Activated CD4-positive, alpha-beta T cell treated with anti-CD3 and anti-CD28 coated beads, Interleukin-2, amount 10 ng/mL, durations not matched to agents 24 days and 14 days (primary cell): Measurements from ENCODE around the gene SP8. TPM values are rescaled to one million over a fixed set of nuclear protein-coding genes. Genes with fewer than 3 reads are reported as not detected.

Experiments
- DNase-seq: peaks from one replicate; pipeline ENCODE4 v3.0.0; 2022
- H3K27ac Mint-ChIP-seq: one replicate; pipeline ENCODE4 v1.8.0; 2022; ENCODE audit warnings: mild to moderate bottlenecking, mixed read lengths
- H3K27me3 Mint-ChIP-seq: one replicate; pipeline ENCODE4 v1.8.0; 2022; ENCODE audit warnings: mixed read lengths
- H3K36me3 Mint-ChIP-seq: one replicate; pipeline ENCODE4 v1.8.0; 2022; ENCODE audit warnings: low read depth, mild to moderate bottlenecking, mixed read lengths
- H3K4me1 Mint-ChIP-seq: one replicate; pipeline ENCODE4 v1.8.0; 2021; ENCODE audit warnings: mixed read lengths
- H3K4me3 Mint-ChIP-seq: one replicate; pipeline ENCODE4 v1.8.0; 2022; ENCODE audit warnings: mild to moderate bottlenecking, moderate library complexity, mixed read lengths
- H3K9me3 Mint-ChIP-seq: one replicate; pipeline ENCODE4 v1.8.0; 2021; ENCODE audit warnings: mixed read lengths
- intact Hi-C: fragments of 100-400 bp; cut with micrococcal nuclease; formaldehyde crosslinking; loops from one replicate; pipeline ENCODE4 v1.15.1; 2023
- total RNA-seq: library from RNA; stranded (reverse); gene quantifications from 2 replicates; pipeline ENCODE4 v1.2.3, GENCODE V29; 2022

The SP8 gene
- total RNA-seq, 1 donor from 2014 or later, result not detected

DNA sequence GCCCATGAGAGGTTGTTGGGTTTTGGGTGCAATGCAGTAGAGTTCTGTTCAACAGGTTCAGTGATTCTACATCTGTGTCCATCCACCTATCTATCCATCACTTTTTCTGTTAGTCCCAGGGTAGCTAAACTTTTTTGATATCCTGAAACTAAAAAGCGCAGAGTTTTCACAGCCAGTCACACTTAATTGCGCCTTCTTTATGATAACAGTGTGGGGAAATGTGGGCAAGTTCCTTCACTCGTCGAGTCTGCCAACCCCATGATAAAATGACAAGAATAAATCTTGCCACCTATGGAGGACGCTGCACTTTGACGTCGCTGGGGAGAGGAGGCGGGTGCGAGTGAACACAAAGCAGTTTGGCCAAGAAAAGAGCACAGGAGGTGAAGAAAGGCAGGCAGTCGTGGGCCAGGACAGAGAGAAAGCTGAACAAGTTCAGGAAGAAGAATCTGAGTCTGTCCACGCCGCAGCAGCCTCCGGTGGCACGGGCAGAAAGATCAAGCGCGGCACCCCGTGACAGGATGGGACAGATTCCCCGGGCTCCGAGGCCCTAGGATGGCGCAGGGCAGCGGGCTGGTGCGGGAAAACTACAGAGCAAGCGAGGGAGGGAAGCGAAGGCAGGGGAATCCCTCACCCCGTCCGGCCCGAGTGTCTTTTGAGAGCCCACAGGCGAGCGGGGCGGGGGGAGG, 9.2 kb downstream of the SP8 start:
- Mint-ChIP-seq H3K4me1 (peaks cover 4% of the 10 kb centered on the region), H3K27me3 (peaks cover 70% of the 10 kb centered on the region), H3K36me3 (no peaks in the 10 kb centered on the region), H3K4me3 (peak overlapping the region; percentile 34), H3K9me3 (no peaks in the 10 kb centered on the region), H3K27ac (peak overlapping the region; percentile 48)
- intact Hi-C loops, result loop anchor here (10.0 kb wide), 1 partner anchor 1227 kb away; no protein-coding TSS in a partner anchor
- no peak for DNase-seq

DNA sequence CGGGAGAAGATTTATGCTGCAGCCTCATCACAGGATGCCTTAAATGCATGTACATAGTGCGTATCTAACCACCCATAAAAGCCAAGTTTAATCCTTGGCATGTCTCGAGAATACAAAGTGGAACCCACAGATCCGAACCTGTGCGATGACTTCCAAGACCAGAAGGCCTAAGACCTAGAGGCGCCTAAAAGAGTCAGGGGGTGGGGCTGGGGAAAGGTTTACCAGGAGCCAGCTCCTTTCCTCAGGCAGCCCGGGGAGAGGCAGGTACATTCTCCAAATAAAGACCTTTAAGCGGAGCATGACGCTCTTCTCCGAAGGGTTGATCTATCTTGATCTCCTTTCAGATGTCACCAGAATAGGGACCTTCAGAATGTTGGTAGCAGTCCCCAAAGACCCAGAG, 9.7 kb downstream of the SP8 start:
- peak overlapping the region; percentile 13 for H3K4me3 Mint-ChIP-seq
- H3K27me3 Mint-ChIP-seq, result peaks cover 71% of the 10 kb centered on the region

DNA sequence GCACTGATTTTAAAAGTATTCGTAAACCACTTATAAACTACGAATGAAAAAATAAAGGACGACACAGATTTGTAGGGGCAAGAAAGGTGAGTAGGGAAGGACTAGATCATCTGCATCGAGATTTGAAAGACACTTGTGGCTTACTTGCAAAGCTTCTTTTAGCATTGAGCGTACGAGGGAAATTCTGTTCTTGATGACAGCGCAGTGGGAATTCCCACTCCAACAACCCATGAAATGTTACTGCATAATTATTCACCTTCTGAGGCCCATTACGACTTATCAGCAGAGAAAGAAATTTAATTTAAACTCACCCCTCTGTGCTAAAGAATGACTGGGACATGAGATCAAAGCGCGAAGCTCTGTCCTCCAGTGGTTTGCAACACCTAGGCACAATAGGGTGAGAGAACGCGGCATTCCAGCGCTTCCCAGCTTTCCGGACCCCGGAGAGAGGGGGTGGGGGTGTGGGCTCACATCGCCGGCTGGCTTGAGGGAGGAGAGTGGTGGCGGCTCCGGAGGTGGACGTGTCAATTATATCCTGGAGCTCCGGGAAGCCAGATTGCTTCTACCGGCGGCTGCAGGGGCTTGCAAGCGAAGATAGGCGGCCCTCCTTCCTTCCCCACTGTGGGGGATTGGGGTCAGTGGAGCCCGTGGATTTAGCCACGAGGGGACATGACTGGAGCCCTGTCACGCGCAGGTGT, 10.3 kb downstream of the SP8 start:
- H3K4me3 Mint-ChIP-seq, result no peak overlapping the region

More for the DNA sequence above, 9.7 kb downstream of the SP8 start:
- intact Hi-C loops, result loop anchor here (10.0 kb wide), 1 partner anchor 1228 kb away; no protein-coding TSS in a partner anchor
- H3K27ac Mint-ChIP-seq, result no peak overlapping the region
- DNase-seq, result no peak
- H3K4me1 Mint-ChIP-seq, result peaks cover 4% of the 10 kb centered on the region
- no peaks in the 10 kb centered on the region for H3K9me3 Mint-ChIP-seq
- no peaks in the 10 kb centered on the region for H3K36me3 Mint-ChIP-seq

DNA sequence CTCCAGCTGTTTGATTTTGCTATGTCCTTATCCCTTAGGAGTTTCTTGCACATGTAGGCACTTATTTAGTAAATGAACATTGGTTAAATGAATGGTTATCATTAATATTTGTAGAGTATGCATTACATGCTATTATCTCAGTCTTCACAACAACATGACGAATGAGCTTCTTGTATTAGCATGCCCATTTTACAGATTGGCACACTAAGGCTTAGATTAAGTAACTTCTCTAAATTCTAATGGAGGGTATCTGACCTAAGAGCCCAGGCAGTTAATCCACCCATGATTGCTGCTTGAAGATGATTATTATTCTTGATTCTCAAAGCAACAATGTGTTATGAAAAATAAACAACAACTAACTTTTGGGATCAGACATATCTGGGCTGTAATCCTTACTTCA, 32.7 kb downstream of the SP8 start:
- Mint-ChIP-seq H3K9me3 (no peaks in the 10 kb centered on the region), H3K27me3 (no peaks in the 10 kb centered on the region), H3K4me1 (no peaks in the 10 kb centered on the region), H3K36me3 (no peaks in the 10 kb centered on the region), H3K27ac (no peak overlapping the region), H3K4me3 (no peak overlapping the region)
- intact Hi-C loops, result no loop called here
- no peak for DNase-seq

More for the DNA sequence above, 10.3 kb downstream of the SP8 start:
- Mint-ChIP-seq H3K27me3 (peaks cover 66% of the 10 kb centered on the region), H3K4me1 (peaks cover 4% of the 10 kb centered on the region), H3K9me3 (no peaks in the 10 kb centered on the region), H3K36me3 (no peaks in the 10 kb centered on the region), H3K27ac (no peak overlapping the region)
- DNase-seq, result no peak
- intact Hi-C loops, result loop anchor here (10.0 kb wide), 1 partner anchor 1228 kb away; no protein-coding TSS in a partner anchor

DNA sequence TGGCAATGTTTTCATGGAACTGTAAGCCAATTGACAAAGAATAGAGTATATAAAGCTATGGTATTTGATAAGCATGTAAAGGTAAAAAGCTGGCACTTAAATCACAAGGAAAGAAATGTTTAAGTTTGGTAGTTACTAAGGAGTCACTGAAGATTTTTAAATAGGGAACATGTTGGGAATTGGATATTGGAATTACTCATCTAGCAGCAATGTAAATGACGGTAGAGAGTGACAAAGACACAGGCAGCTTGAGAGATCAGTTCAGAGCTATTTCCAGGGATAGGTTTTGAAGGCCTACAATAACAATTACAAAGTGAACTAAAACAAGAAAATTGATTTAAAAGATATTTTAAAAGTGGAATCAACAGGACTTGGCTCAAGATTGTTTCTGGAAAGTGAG, 36.8 kb downstream of the SP8 start:
- DNase-seq, result peak; percentile 9
- Mint-ChIP-seq H3K36me3 (no peaks in the 10 kb centered on the region), H3K27me3 (no peaks in the 10 kb centered on the region), H3K27ac (no peak overlapping the region), H3K4me3 (no peak overlapping the region), H3K9me3 (no peaks in the 10 kb centered on the region), H3K4me1 (no peaks in the 10 kb centered on the region)
- intact Hi-C loops, result no loop called here

DNA sequence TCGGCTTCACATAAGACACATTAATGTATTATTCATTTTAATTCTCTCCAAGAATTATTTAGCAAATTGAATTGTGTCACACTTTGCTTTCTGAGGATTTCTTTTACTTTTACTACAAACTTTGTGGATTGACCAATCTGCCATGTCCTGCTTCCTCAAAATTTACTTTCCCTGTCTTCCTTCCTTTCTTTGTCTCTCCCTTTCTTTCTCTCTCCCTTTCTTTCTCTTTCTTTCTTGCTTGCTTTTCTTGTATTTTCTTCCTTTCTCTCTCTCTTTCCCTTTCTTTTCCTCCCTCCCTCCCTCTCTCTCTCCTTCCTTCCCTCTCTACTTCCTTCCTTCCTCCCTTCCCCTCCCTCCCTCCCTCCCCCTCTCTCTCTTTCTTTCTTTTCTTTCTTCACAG, 37.8 kb downstream of the SP8 start:
- Mint-ChIP-seq H3K4me3 (no peak overlapping the region), H3K36me3 (no peaks in the 10 kb centered on the region), H3K27ac (no peak overlapping the region), H3K9me3 (no peaks in the 10 kb centered on the region), H3K27me3 (no peaks in the 10 kb centered on the region), H3K4me1 (no peaks in the 10 kb centered on the region)
- intact Hi-C loops, result no loop called here
- DNase-seq, result no peak

DNA sequence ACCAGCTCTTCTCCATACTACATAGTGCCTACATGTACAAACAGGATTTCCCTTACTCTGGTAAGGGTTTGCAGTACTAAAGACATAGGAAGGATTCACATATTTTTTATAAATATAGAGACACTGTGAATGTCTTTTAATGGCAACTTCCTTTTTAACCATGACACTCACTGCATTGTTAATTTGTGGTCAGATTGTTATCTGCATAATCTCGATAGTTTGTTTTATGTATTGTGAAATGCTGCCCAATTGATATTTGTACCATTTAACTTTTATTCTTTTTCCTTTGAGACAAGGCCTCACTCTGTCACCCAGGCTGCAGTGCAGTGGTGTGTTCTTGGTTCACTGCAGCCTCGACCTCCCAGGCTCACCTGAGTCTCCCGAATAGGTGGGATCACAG, 39.7 kb downstream of the SP8 start:
- H3K4me1 Mint-ChIP-seq, result no peaks in the 10 kb centered on the region

DNA sequence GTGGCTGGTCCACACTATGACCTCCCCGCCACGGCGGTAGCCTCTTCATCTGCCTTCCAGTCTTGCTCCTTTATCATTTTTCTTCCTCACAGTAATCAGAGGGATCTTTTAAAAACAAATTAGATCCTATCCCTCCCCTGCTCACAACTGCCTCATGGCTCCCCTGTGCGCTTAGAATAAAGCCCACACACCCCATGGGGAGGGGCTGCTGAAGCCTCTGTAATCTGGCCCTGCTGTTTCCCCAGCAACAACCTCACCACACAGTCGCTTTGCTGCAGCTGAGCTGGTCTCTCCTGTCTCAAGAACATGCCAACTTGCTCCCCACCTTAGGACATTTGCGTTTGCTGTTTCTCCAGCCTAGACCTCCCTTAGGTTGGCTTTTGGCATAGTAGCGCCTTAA, 41.0 kb downstream of the SP8 start:
- Mint-ChIP-seq H3K27ac (no peak overlapping the region), H3K27me3 (no peaks in the 10 kb centered on the region), H3K4me3 (no peak overlapping the region), H3K9me3 (no peaks in the 10 kb centered on the region), H3K4me1 (no peaks in the 10 kb centered on the region), H3K36me3 (no peaks in the 10 kb centered on the region)
- no peak for DNase-seq
- intact Hi-C loops, result no loop called here

More for the DNA sequence above, 39.7 kb downstream of the SP8 start:
- DNase-seq, result no peak
- Mint-ChIP-seq H3K27me3 (no peaks in the 10 kb centered on the region), H3K36me3 (no peaks in the 10 kb centered on the region), H3K27ac (no peak overlapping the region), H3K9me3 (no peaks in the 10 kb centered on the region), H3K4me3 (no peak overlapping the region)
- intact Hi-C loops, result no loop called here

DNA sequence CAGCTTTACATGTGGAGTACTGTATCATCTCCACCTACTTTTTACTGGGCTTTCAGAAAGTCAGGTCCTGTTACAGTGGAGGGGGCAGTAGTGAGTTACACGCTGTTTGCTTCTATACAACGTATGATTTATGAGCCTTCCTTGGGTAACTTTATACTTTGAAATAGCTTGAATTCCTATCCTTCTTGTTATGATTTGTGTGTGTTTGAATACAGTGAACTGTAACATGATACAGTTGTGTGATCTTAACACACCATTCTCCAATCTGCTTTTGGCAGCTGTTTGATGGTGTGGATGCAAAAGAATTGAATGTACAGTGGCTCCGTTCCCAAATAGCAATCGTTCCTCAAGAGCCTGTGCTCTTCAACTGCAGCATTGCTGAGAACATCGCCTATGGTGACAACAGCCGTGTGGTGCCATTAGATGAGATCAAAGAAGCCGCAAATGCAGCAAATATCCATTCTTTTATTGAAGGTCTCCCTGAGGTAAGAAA, 41.7 kb downstream of the SP8 start:
- Mint-ChIP-seq H3K4me1 (no peaks in the 10 kb centered on the region), H3K4me3 (no peak overlapping the region), H3K36me3 (no peaks in the 10 kb centered on the region), H3K9me3 (no peaks in the 10 kb centered on the region), H3K27me3 (no peaks in the 10 kb centered on the region), H3K27ac (no peak overlapping the region)
- no peak for DNase-seq
- intact Hi-C loops, result no loop called here

DNA sequence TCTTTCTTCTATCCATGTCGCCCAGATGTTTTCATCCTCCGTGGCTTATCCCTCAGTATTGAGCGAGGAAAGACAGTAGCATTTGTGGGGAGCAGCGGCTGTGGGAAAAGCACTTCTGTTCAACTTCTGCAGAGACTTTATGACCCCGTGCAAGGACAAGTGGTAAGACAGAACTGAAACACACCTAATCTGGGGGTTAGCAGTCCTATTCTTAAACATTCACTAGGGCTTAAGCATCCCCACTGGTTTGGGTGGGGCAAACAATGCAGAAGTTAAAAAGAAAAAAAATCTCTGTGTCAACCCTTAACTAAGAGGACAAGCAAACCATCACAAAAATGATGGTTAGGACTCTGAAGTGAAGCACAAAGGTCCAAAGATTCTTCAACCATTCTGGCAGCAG, 43.8 kb downstream of the SP8 start:
- intact Hi-C loops, result no loop called here
- H3K4me3 Mint-ChIP-seq, result no peak overlapping the region
- no peaks in the 10 kb centered on the region for H3K36me3 Mint-ChIP-seq
- no peak for DNase-seq
- H3K27me3 Mint-ChIP-seq, result no peaks in the 10 kb centered on the region
- H3K4me1 Mint-ChIP-seq, result no peaks in the 10 kb centered on the region
- no peak overlapping the region for H3K27ac Mint-ChIP-seq
- H3K9me3 Mint-ChIP-seq, result no peaks in the 10 kb centered on the region

DNA sequence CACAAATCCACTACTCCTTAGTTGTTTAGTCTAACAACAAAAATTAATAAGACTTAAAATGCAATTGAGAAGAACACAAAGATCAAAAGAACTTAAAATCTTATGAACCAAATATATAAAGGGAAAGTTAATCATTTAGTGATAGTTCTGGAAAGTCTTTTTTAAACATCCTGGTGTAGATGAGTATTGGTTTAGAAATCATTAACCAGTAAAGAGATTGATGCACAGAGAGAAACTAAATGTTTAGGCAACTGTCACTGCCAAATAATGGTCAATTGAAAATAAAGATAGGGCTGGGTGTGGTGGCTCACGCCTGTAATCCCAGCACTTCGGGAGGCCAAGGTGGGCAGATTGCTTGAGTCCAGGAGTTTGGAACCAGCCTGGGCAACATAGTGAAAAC, 44.9 kb downstream of the SP8 start:
- H3K27me3 Mint-ChIP-seq, result no peaks in the 10 kb centered on the region
- DNase-seq, result no peak
- no peak overlapping the region for H3K4me3 Mint-ChIP-seq
- intact Hi-C loops, result no loop called here
- H3K36me3 Mint-ChIP-seq, result no peaks in the 10 kb centered on the region
- no peaks in the 10 kb centered on the region for H3K9me3 Mint-ChIP-seq
- no peak overlapping the region for H3K27ac Mint-ChIP-seq
- H3K4me1 Mint-ChIP-seq, result no peaks in the 10 kb centered on the region

DNA sequence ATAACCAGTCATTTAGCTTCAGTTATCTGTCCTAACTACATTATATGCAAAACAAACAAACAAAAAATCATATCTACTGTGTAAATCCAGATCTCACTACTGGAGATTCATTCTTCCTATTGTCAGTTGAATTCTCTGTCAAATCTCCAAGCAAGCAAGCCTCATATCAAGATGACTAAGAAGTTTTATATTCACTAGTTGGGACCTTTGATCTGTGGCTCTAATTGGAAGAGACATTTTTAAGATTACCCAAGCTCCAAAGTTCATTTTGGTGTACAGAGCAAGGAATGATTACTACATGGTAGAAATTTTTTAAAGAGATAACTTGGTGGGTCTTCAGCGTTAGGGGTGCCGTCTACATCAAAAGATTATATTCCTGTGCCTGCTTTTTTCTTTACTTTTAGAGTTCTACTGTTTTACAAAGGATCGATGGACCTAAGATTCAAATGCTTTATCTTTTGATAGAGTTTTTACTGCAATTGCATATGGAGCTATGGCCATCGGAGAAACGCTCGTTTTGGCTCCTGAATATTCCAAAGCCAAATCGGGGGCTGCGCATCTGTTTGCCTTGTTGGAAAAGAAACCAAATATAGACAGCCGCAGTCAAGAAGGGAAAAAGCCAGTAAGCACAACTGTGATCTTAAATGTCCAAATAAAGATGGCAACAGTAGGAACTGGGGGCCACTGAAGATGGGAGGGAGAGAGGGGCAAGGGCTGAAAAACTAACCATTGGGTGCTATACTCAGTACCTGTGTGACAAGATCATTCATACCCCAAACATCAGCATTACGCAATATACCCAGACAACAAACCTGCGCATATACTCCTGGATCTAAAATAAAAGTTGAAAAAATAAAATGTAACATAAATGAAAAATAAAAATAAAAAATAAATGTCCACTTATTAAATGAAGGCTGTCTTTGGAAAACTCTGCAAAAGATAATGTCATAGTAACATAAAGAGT, 47.9 kb downstream of the SP8 start:
- Mint-ChIP-seq H3K9me3 (no peaks in the 10 kb centered on the region), H3K36me3 (no peaks in the 10 kb centered on the region), H3K27me3 (no peaks in the 10 kb centered on the region), H3K27ac (no peak overlapping the region), H3K4me3 (no peak overlapping the region), H3K4me1 (no peaks in the 10 kb centered on the region)
- intact Hi-C loops, result no loop called here
- DNase-seq, result no peak

DNA sequence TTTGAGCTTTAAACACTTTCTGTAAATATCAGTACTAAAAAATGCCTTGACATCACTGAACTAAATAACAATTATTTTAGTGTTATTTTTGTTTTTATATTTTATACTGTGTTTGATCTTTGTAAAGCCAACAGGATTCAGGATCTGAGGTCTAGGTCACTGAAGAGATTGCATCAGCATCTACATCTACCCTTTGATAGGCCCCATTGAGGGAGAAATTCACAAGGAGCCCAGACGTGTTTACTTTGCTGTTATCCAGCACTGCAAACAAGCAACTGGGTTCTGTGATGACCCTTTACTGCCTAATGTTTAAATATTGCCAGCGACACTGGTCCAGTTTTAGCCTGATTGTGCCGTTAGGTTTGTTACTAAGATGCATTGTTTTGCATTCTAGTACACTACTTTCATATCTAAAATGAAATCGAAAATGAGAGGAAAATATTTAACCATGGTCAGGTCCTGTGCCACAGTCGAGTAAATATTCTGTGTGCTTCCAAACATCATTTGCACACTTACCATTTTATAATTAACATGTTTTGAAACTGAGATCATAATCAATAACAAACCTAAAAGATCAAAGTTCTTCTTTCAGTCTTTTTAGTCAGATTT, 48.7 kb downstream of the SP8 start:
- intact Hi-C loops, result no loop called here
- H3K27me3 Mint-ChIP-seq, result no peaks in the 10 kb centered on the region
- no peaks in the 10 kb centered on the region for H3K9me3 Mint-ChIP-seq
- no peaks in the 10 kb centered on the region for H3K4me1 Mint-ChIP-seq
- DNase-seq, result no peak
- H3K4me3 Mint-ChIP-seq, result no peak overlapping the region
- H3K36me3 Mint-ChIP-seq, result no peaks in the 10 kb centered on the region
- no peak overlapping the region for H3K27ac Mint-ChIP-seq
